ENCODE data around the gene INPPL1. TPM values are rescaled to one million over a fixed set of nuclear protein-coding genes. Genes with fewer than 3 reads are reported as not detected.

Gene INPPL1
- total and polyA plus RNA-seq, 10 of the 15 experiments (the other 5 are each of a cell fraction or from before 2014, with no cell fraction given): 0.47 to 116 (median 43.4) TPM

- TF ChIP-seq HSF1 (IDR thresholded peaks at IDR 0.05; ENCODE audit: low read depth, low read length) (no peak), NFXL1 (IDR thresholded peaks at IDR 0.05; ENCODE audit: borderline replicate concordance) (no peak), ZNF24 (IDR thresholded peaks at IDR 0.05) (no peak), MTA3 (IDR thresholded peaks at IDR 0.05; ENCODE audit: borderline replicate concordance, low read length) (no peak), NR2C2 (IDR thresholded peaks at IDR 0.05; ENCODE audit: borderline replicate concordance, control insufficient read depth, insufficient read length, low read depth) (no peak), ESRRA (IDR thresholded peaks at IDR 0.05; ENCODE audit: low read length) (no peak), ZNF622 (IDR thresholded peaks at IDR 0.05) (no peak)
- TF ChIP-seq, protein P1, sequence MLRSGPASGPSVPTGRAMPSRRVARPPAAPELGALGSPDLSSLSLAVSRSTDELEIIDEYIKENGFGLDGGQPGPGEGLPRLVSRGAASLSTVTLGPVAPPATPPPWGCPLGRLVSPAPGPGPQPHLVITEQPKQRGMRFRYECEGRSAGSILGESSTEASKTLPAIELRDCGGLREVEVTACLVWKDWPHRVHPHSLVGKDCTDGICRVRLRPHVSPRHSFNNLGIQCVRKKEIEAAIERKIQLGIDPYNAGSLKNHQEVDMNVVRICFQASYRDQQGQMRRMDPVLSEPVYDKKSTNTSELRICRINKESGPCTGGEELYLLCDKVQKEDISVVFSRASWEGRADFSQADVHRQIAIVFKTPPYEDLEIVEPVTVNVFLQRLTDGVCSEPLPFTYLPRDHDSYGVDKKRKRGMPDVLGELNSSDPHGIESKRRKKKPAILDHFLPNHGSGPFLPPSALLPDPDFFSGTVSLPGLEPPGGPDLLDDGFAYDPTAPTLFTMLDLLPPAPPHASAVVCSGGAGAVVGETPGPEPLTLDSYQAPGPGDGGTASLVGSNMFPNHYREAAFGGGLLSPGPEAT (IDR thresholded peaks at IDR 0.05; ENCODE audit: low read depth): no peak
These were observed 62.7 kb downstream of the INPPL1 start (continued) for GRCh38 chr11:72287293-72287692.

Other genes with a start within 250 kb of the INPPL1 start
Only the 7 nearest of the 11 such genes appear.
- 112 and 127 TPM in 2 replicates for gene LAMTOR1, start 121.5 kb upstream of the INPPL1 start, total RNA-seq (2014; rRNA removed)
- 59.8 and 66.5 TPM in 2 replicates for gene LAMTOR1, start 121.5 kb upstream of the INPPL1 start, total RNA-seq (2014; rRNA removed; fragmentation: Illumina TruSeq; extraction: Trizol)
- gene LAMTOR1, start 121.5 kb upstream of the INPPL1 start, total RNA-seq (2021): 80.8 and 82.1 TPM in 2 replicates
- 45.8 and 58.8 TPM in 2 replicates for gene LAMTOR1, start 121.5 kb upstream of the INPPL1 start, polyA plus RNA-seq (2011; rRNA removed)
- 75.6 and 94.4 TPM in 2 replicates for gene LAMTOR1, start 121.5 kb upstream of the INPPL1 start, polyA plus RNA-seq (2014; fragmentation: Illumina TruSeq; extraction: Trizol)
- gene LAMTOR1, start 121.5 kb upstream of the INPPL1 start, polyA plus RNA-seq (2014; fragmentation: Nextera tagmentation; extraction: Ambion mirVana): 100 to 1,000 TPM in 1 of 2 experiments, 10 to 100 TPM in 1; 85.1 to 126 TPM
- gene LAMTOR1, start 121.5 kb upstream of the INPPL1 start, polyA plus RNA-seq (2014; rRNA removed): 126 and 128 TPM in 2 replicates
- gene LAMTOR1, start 121.5 kb upstream of the INPPL1 start, polyA plus RNA-seq (2016; fragmentation: Nextera tagmentation; extraction: Ambion mirVana): 100 to 1,000 TPM; 139 to 141 TPM
- not detected in 2 replicates for gene TOMT, start 118.8 kb upstream of the INPPL1 start, total RNA-seq (2014; rRNA removed)
- not detected in 2 replicates for gene TOMT, start 118.8 kb upstream of the INPPL1 start, total RNA-seq (2014; rRNA removed; fragmentation: Illumina TruSeq; extraction: Trizol)
- not detected in 2 replicates for gene TOMT, start 118.8 kb upstream of the INPPL1 start, total RNA-seq (2021)
- gene TOMT, start 118.8 kb upstream of the INPPL1 start, polyA plus RNA-seq (2011; rRNA removed): not detected in 2 replicates
- not detected in 2 replicates for gene TOMT, start 118.8 kb upstream of the INPPL1 start, polyA plus RNA-seq (2014; fragmentation: Illumina TruSeq; extraction: Trizol)
- gene TOMT, start 118.8 kb upstream of the INPPL1 start, polyA plus RNA-seq (2014; fragmentation: Nextera tagmentation; extraction: Ambion mirVana): not detected
- gene TOMT, start 118.8 kb upstream of the INPPL1 start, polyA plus RNA-seq (2014; rRNA removed): not detected in 2 replicates
- not detected for gene TOMT, start 118.8 kb upstream of the INPPL1 start, polyA plus RNA-seq (2016; fragmentation: Nextera tagmentation; extraction: Ambion mirVana)
- gene ANAPC15, start 112.1 kb upstream of the INPPL1 start, total RNA-seq (2014; rRNA removed): 78.0 and 83.4 TPM in 2 replicates
- gene ANAPC15, start 112.1 kb upstream of the INPPL1 start, total RNA-seq (2014; rRNA removed; fragmentation: Illumina TruSeq; extraction: Trizol): 88.3 and 88.6 TPM in 2 replicates
- gene ANAPC15, start 112.1 kb upstream of the INPPL1 start, total RNA-seq (2021): 81.0 and 85.6 TPM in 2 replicates
- gene ANAPC15, start 112.1 kb upstream of the INPPL1 start, polyA plus RNA-seq (2011; rRNA removed): 84.6 and 99.6 TPM in 2 replicates
- gene ANAPC15, start 112.1 kb upstream of the INPPL1 start, polyA plus RNA-seq (2014; fragmentation: Illumina TruSeq; extraction: Trizol): 91.9 and 118 TPM in 2 replicates
- 100 to 1,000 TPM; 230 to 372 TPM for gene ANAPC15, start 112.1 kb upstream of the INPPL1 start, polyA plus RNA-seq (2014; fragmentation: Nextera tagmentation; extraction: Ambion mirVana)
- gene ANAPC15, start 112.1 kb upstream of the INPPL1 start, polyA plus RNA-seq (2014; rRNA removed): 84.3 and 86.0 TPM in 2 replicates
- 100 to 1,000 TPM; 126 to 141 TPM for gene ANAPC15, start 112.1 kb upstream of the INPPL1 start, polyA plus RNA-seq (2016; fragmentation: Nextera tagmentation; extraction: Ambion mirVana)
- gene FOLR3, start 89.0 kb upstream of the INPPL1 start, total RNA-seq (2014; rRNA removed): not detected in 2 replicates
- not detected in 2 replicates for gene FOLR3, start 89.0 kb upstream of the INPPL1 start, total RNA-seq (2014; rRNA removed; fragmentation: Illumina TruSeq; extraction: Trizol)
- not detected in 2 replicates for gene FOLR3, start 89.0 kb upstream of the INPPL1 start, total RNA-seq (2021)
- not detected in 2 replicates for gene FOLR3, start 89.0 kb upstream of the INPPL1 start, polyA plus RNA-seq (2011; rRNA removed)
- gene FOLR3, start 89.0 kb upstream of the INPPL1 start, polyA plus RNA-seq (2014; fragmentation: Illumina TruSeq; extraction: Trizol): not detected in 2 replicates
- not detected for gene FOLR3, start 89.0 kb upstream of the INPPL1 start, polyA plus RNA-seq (2014; fragmentation: Nextera tagmentation; extraction: Ambion mirVana)
- not detected in 2 replicates for gene FOLR3, start 89.0 kb upstream of the INPPL1 start, polyA plus RNA-seq (2014; rRNA removed)
- gene FOLR3, start 89.0 kb upstream of the INPPL1 start, polyA plus RNA-seq (2016; fragmentation: Nextera tagmentation; extraction: Ambion mirVana): not detected
- gene FOLR1, start 32.6 kb upstream of the INPPL1 start, total RNA-seq (2014; rRNA removed): not detected in 2 replicates
- gene FOLR1, start 32.6 kb upstream of the INPPL1 start, total RNA-seq (2014; rRNA removed; fragmentation: Illumina TruSeq; extraction: Trizol): not detected in 2 replicates
- gene FOLR1, start 32.6 kb upstream of the INPPL1 start, total RNA-seq (2021): not detected in 2 replicates
- not detected in 2 replicates for gene FOLR1, start 32.6 kb upstream of the INPPL1 start, polyA plus RNA-seq (2011; rRNA removed)
- gene FOLR1, start 32.6 kb upstream of the INPPL1 start, polyA plus RNA-seq (2014; fragmentation: Illumina TruSeq; extraction: Trizol): not detected in 2 replicates
- not detected for gene FOLR1, start 32.6 kb upstream of the INPPL1 start, polyA plus RNA-seq (2014; fragmentation: Nextera tagmentation; extraction: Ambion mirVana)
- gene FOLR1, start 32.6 kb upstream of the INPPL1 start, polyA plus RNA-seq (2014; rRNA removed): not detected in 2 replicates
- gene FOLR1, start 32.6 kb upstream of the INPPL1 start, polyA plus RNA-seq (2016; fragmentation: Nextera tagmentation; extraction: Ambion mirVana): not detected
- 2.7 and 3.5 TPM in 2 replicates for gene FOLR2, start 8.0 kb upstream of the INPPL1 start, total RNA-seq (2014; rRNA removed)
- gene FOLR2, start 8.0 kb upstream of the INPPL1 start, total RNA-seq (2014; rRNA removed; fragmentation: Illumina TruSeq; extraction: Trizol): 1.9 and 2.2 TPM in 2 replicates
- gene FOLR2, start 8.0 kb upstream of the INPPL1 start, total RNA-seq (2021): 1.4 and 1.5 TPM in 2 replicates
- gene FOLR2, start 8.0 kb upstream of the INPPL1 start, polyA plus RNA-seq (2011; rRNA removed): 0.10 TPM in 1 of 2 replicates, not detected in the other
- gene FOLR2, start 8.0 kb upstream of the INPPL1 start, polyA plus RNA-seq (2014; fragmentation: Illumina TruSeq; extraction: Trizol): 1.6 and 2.0 TPM in 2 replicates
- gene FOLR2, start 8.0 kb upstream of the INPPL1 start, polyA plus RNA-seq (2014; fragmentation: Nextera tagmentation; extraction: Ambion mirVana): 10 to 100 TPM; 11.0 to 11.1 TPM
- gene FOLR2, start 8.0 kb upstream of the INPPL1 start, polyA plus RNA-seq (2014; rRNA removed): 3.2 and 3.7 TPM in 2 replicates
- 1 to 10 TPM; 1.2 to 1.6 TPM for gene FOLR2, start 8.0 kb upstream of the INPPL1 start, polyA plus RNA-seq (2016; fragmentation: Nextera tagmentation; extraction: Ambion mirVana)
- gene PHOX2A, start 19.4 kb downstream of the INPPL1 start, total RNA-seq (2014; rRNA removed): not detected in 2 replicates
- gene PHOX2A, start 19.4 kb downstream of the INPPL1 start, total RNA-seq (2014; rRNA removed; fragmentation: Illumina TruSeq; extraction: Trizol): not detected in 2 replicates
- gene PHOX2A, start 19.4 kb downstream of the INPPL1 start, total RNA-seq (2021): not detected in 2 replicates
- not detected in 2 replicates for gene PHOX2A, start 19.4 kb downstream of the INPPL1 start, polyA plus RNA-seq (2011; rRNA removed)
- gene PHOX2A, start 19.4 kb downstream of the INPPL1 start, polyA plus RNA-seq (2014; fragmentation: Illumina TruSeq; extraction: Trizol): not detected in 2 replicates
- gene PHOX2A, start 19.4 kb downstream of the INPPL1 start, polyA plus RNA-seq (2014; fragmentation: Nextera tagmentation; extraction: Ambion mirVana): not detected
- not detected in 2 replicates for gene PHOX2A, start 19.4 kb downstream of the INPPL1 start, polyA plus RNA-seq (2014; rRNA removed)
- not detected for gene PHOX2A, start 19.4 kb downstream of the INPPL1 start, polyA plus RNA-seq (2016; fragmentation: Nextera tagmentation; extraction: Ambion mirVana)